CD14-positive monocyte (primary cell): ENCODE results near the gene AXIN1. TPM values are rescaled to one million over a fixed set of nuclear protein-coding genes. Genes with fewer than 3 reads are reported as not detected.
A peak's percentile ranks its signal among the peaks of the same experiment; 100 is the strongest.

ENCODE experiments used
- DNase-seq, 3 donors: peaks; one replicate each; pipeline ENCODE4 v3.0.0-alpha.2; 2011 to 2022
- H2AFZ ChIP-seq: 2 replicates; pipeline ENCODE4 v1.6.0; 2012; ENCODE audit warnings: mild to moderate bottlenecking, low read depth, low read length, inconsistent platforms; ENCODE audit not compliant: insufficient read depth, poor library complexity, severe bottlenecking
- H3K27ac ChIP-seq, 2 donors: 1 replicate in 1 of 2; 2 replicates in 1 of 2; pipeline ENCODE4 v1.5.1; 2012 to 2013; ENCODE audit warnings: low read length in 2 of 2, control low read depth in 1 of 2, inconsistent platforms in 1 of 2, low read depth in 1 of 2, mild to moderate bottlenecking in 1 of 2
- H3K27me3 ChIP-seq, 2 donors: one replicate each; pipeline versions ENCODE4 v1.6.0 to v1.6.1; 2011 to 2013; ENCODE audit warnings: low read length in 2 of 2; ENCODE audit not compliant: control insufficient read depth in 2 of 2, insufficient read depth in 2 of 2
- H3K36me3 ChIP-seq, 2 donors: replicated peaks in 1 of 2; 1 replicate in 1 of 2; 2 replicates in 1 of 2; pipeline versions ENCODE4 v1.5.1 to v1.6.1; 2012 to 2013; ENCODE audit warnings: low read length in 2 of 2, control low read depth in 1 of 2, inconsistent platforms in 1 of 2, mild to moderate bottlenecking in 1 of 2; ENCODE audit not compliant: insufficient read depth in 2 of 2, control insufficient read depth in 1 of 2
- H3K4me1 ChIP-seq, 2 donors: 1 replicate in 1 of 2; 2 replicates in 1 of 2; pipeline versions ENCODE4 v1.5.1 to v1.6.1; 2012 to 2013; ENCODE audit warnings: low read length in 2 of 2, control low read depth in 1 of 2, inconsistent platforms in 1 of 2, mild to moderate bottlenecking in 1 of 2, moderate library complexity in 1 of 2; ENCODE audit not compliant: insufficient read depth in 2 of 2, control insufficient read depth in 1 of 2
- H3K4me2 ChIP-seq: replicated peaks from 2 replicates; pipeline ENCODE3; 2012; ENCODE audit warnings: low read length, moderate library complexity, mild to moderate bottlenecking; ENCODE audit not compliant: poor library complexity, severe bottlenecking; ENCODE audit errors: extremely low read depth
- H3K4me3 ChIP-seq, 3 experiments: fragments of 200-600 bp in 1 of 3; sonication (generic) in 1 of 3; replicated peaks in 1 of 3; 1 replicate in 2 of 3; 2 replicates in 1 of 3; pipeline ENCODE4 v1.5.1; 2011 to 2013; ENCODE audit warnings: low read length in 3 of 3, mild to moderate bottlenecking in 3 of 3, control low read depth in 2 of 3, low read depth in 2 of 3, inconsistent platforms in 1 of 3, moderate library complexity in 1 of 3
- H3K79me2 ChIP-seq: 2 replicates; pipeline ENCODE4 v1.6.0; 2012; ENCODE audit warnings: mild to moderate bottlenecking, control low read depth, inconsistent platforms, low read length, moderate library complexity; ENCODE audit not compliant: insufficient read depth
- H3K9ac ChIP-seq: 2 replicates; pipeline ENCODE4 v1.6.0; 2017; ENCODE audit warnings: low read length, mild to moderate bottlenecking; ENCODE audit not compliant: insufficient read depth, poor library complexity, severe bottlenecking
- H3K9me3 ChIP-seq, 2 donors: replicated peaks in 1 of 2; 1 replicate in 1 of 2; 2 replicates in 1 of 2; pipeline versions ENCODE4 v1.5.1 to v1.6.1; 2012 to 2013; ENCODE audit warnings: low read length in 2 of 2, control low read depth in 1 of 2; ENCODE audit not compliant: control insufficient read depth in 1 of 2, insufficient read depth in 1 of 2
- H4K20me1 ChIP-seq: 2 replicates; pipeline ENCODE4 v1.6.0; 2012; ENCODE audit warnings: mild to moderate bottlenecking, low read length, control low read depth, moderate library complexity; ENCODE audit not compliant: insufficient read depth
- H3K27ac Mint-ChIP-seq, 7 donors: one replicate each; pipeline ENCODE4 v1.8.0; 2020; ENCODE audit warnings: mild to moderate bottlenecking in 7 of 7, mixed read lengths in 7 of 7, moderate library complexity in 6 of 7, inconsistent platforms in 2 of 7
- H3K27me3 Mint-ChIP-seq, 3 donors: one replicate each; pipeline ENCODE4 v1.8.0; 2021 to 2022; ENCODE audit warnings: low read depth in 3 of 3, mild to moderate bottlenecking in 3 of 3, mixed read lengths in 3 of 3, moderate library complexity in 3 of 3, inconsistent platforms in 1 of 3
- H3K36me3 Mint-ChIP-seq, 2 donors: one replicate each; pipeline ENCODE4 v1.8.0; 2020; ENCODE audit warnings: mixed read lengths in 2 of 2, inconsistent platforms in 1 of 2, mild to moderate bottlenecking in 1 of 2
- H3K4me1 Mint-ChIP-seq: one replicate; pipeline ENCODE4 v1.8.0; 2020; ENCODE audit warnings: mild to moderate bottlenecking, mixed read lengths
- H3K4me3 Mint-ChIP-seq, 2 donors: one replicate each; pipeline ENCODE4 v1.8.0; 2020; ENCODE audit warnings: mild to moderate bottlenecking in 2 of 2, mixed read lengths in 2 of 2, moderate library complexity in 1 of 2
- H3K9me3 Mint-ChIP-seq, 7 donors: one replicate each; pipeline ENCODE4 v1.8.0; 2020 to 2022; ENCODE audit warnings: mixed read lengths in 7 of 7, mild to moderate bottlenecking in 6 of 7, moderate library complexity in 6 of 7, inconsistent platforms in 2 of 7
- WGBS: methylation state at CpG from one replicate; pipeline ENCODE4 v1.1.5; 2013; ENCODE audit warnings: missing lambda C conversion rate; ENCODE audit not compliant: insufficient coverage; 5-methylcytosine and 5-hydroxymethylcytosine counted together
- intact Hi-C, 2 donors: fragments of 100-400 bp; cut with micrococcal nuclease; formaldehyde crosslinking; loops; one replicate each; pipeline versions ENCODE4 v1.15.0 to v1.15.1; 2023
- polyA plus RNA-seq, 3 donors: library from polyadenylated mRNA; depleted of rRNA in 1 of 3; unstranded in 2 of 3; stranded (reverse) in 1 of 3; fragments of 300-500 nt in 2 of 3; fragments of >200 nt in 1 of 3; fragmentation: Illumina TruSeq in 2 of 3; gene quantifications; 1 replicate in 2 of 3; 2 replicates in 1 of 3; pipeline ENCODE4 v1.2.3, GENCODE V29; 2012 to 2021
- TF ChIP-seq, protein P1 (sequence below): fragments of 200-600 bp; IDR thresholded peaks from one replicate; pipeline ENCODE4 v1.8.0; 2022; ENCODE audit warnings: antibody characterized with exemption, mild to moderate bottlenecking

AXIN1 gene
- polyA plus RNA-seq, 3 donors: 0.30 to 20.9 (median 0.74) TPM

DNA sequence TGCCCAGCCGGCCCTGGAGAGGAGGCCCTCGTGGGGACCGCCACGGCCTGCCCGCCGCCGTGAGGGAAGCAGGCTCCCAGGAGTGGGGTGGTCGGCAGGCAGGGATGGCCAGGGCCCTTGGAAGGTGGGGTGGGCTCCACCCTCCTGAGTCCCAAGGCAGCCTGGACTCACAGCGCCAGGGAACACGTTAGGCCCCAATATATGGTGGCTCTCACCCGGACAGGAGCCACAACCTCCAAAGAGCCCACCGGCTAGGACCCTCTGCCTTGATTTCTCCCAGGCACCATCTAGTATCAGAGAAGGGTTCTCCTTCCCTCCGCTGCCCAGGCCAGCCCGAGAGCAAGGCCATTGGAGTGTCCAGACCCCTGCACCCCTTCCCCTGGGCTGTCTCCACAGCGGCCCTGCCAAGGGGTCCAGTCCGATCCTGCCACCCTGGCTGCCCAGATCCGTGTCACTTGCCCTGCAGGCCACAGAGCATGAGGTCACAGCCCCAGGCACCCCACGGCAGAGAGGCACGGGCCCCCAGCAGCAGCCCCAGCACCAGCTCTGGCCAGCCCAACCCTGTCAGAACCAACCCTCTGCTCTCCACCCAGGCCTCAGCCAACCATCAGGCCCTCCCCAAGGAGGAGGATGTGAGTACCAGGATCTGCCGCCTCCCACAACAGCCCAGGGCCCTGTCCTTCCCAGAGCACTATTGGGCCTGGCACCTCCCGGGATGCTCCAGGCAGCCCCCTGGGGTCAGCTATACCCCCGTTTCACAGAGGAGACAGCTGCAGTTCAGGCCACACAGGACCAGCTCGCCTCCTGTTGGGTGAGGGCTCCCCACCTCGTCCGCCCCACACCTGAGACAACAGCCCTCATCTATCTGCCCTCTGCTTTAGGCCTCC, 1.1 kb upstream of the AXIN1 start:
- Histone ChIP-seq H3K36me3 (peaks cover 0 to 2% of the 10 kb centered on the region in 2 donors), H3K27ac (no peak overlapping the region), H3K4me1 (peaks cover 12 to 20% of the 10 kb centered on the region in 2 donors), H3K27me3 (no peaks in the 10 kb centered on the region), H3K4me2 (peak overlapping the region; percentile 71), H2AFZ (peak overlapping the region; percentile 44), H3K9me3 (no peaks in the 10 kb centered on the region), H3K4me3 (peak overlapping the region; percentile 24 to 68 (median 30)), H3K9ac (no peak overlapping the region), H4K20me1 (peaks cover 21% of the 10 kb centered on the region), H3K79me2 (peaks cover 33% of the 10 kb centered on the region)
- TF ChIP-seq, protein P1, sequence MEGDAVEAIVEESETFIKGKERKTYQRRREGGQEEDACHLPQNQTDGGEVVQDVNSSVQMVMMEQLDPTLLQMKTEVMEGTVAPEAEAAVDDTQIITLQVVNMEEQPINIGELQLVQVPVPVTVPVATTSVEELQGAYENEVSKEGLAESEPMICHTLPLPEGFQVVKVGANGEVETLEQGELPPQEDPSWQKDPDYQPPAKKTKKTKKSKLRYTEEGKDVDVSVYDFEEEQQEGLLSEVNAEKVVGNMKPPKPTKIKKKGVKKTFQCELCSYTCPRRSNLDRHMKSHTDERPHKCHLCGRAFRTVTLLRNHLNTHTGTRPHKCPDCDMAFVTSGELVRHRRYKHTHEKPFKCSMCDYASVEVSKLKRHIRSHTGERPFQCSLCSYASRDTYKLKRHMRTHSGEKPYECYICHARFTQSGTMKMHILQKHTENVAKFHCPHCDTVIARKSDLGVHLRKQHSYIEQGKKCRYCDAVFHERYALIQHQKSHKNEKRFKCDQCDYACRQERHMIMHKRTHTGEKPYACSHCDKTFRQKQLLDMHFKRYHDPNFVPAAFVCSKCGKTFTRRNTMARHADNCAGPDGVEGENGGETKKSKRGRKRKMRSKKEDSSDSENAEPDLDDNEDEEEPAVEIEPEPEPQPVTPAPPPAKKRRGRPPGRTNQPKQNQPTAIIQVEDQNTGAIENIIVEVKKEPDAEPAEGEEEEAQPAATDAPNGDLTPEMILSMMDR: no peak
- Mint-ChIP-seq H3K36me3 (peaks cover 8 to 12% of the 10 kb centered on the region in 2 donors), H3K27me3 (peaks cover 0 to 4% (median 3%) of the 10 kb centered on the region in 3 donors), H3K4me1 (peaks cover 27% of the 10 kb centered on the region), H3K27ac (peak overlapping the region in 3 of 7 donors; percentile 16 to 70 (median 61)), H3K9me3 (peaks cover 0 to 2% (median 0%) of the 10 kb centered on the region in 7 donors), H3K4me3 (no peak overlapping the region)
- intact Hi-C loops: loop anchor here (2.0 to 5.0 kb wide), 4 partner anchors 29 to 126 kb away; partner anchors contain the start of genes FAM234A (in 1 of the 2) and LUC7L (in 1 of the 2)
- DNase-seq: no peak
- 72% methylated on average over 21 of the region's 25 CpGs for WGBS

DNA sequence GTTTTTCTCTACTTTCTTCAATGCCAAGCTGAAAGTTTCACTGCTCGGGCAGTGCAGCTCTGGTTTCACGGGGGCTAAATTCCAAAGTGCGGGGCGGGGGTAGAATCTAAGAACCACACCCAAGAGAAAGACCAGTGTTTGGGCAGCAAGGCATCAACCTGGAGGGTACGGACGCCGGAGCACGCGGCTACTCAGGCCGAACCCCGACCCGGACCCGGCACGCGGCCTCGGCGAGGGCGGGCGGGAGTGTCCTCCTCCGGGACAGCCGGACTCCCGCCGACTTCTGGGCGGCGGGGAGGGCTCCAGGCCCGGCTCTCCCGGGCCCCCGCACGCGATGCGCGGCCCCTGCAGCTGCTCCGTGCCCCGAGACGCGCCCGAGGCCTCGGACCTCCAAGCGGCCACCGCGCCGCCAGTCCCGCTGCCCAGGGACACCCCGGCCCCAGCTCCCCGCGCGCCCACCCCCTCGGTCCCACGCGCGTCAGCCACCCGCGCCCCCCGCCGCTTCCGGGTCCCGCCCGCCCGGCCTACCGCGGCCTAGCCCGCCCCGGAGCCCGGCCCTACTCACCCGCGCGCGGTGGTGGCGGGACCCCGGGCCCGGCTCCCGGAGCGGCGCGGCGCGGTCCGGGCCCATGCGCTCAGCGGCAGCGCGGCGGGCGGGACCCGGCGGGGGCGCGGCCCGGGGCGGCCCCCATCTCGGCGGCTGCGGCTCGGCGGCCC, 561 bp downstream of the AXIN1 start:
- H3K4me1 ChIP-seq: peaks cover 12 to 25% of the 10 kb centered on the region in 2 donors
- H3K36me3 Mint-ChIP-seq: peaks cover 11 to 24% of the 10 kb centered on the region in 2 donors
- H3K9ac ChIP-seq: peak overlapping the region; percentile 81
- H3K79me2 ChIP-seq: peaks cover 49% of the 10 kb centered on the region
- peak overlapping the region in 1 of 2 donors; percentile 56 for H3K27ac ChIP-seq
- peak in 1 of 3 donors; percentile 4 for DNase-seq
- H3K4me3 ChIP-seq: peak overlapping the region; percentile 51 to 79 (median 73)
- peaks cover 37% of the 10 kb centered on the region for H3K4me1 Mint-ChIP-seq
- peaks cover 5 to 10% of the 10 kb centered on the region in 2 donors for H3K36me3 ChIP-seq
- H3K27me3 ChIP-seq: no peaks in the 10 kb centered on the region
- peak overlapping the region; percentile 88 for H3K4me2 ChIP-seq
- peaks cover 0 to 4% (median 3%) of the 10 kb centered on the region in 3 donors for H3K27me3 Mint-ChIP-seq
- TF ChIP-seq, protein P1: no peak
- H3K9me3 ChIP-seq: no peaks in the 10 kb centered on the region
- WGBS: under 1% methylated on average over 93 of the region's 95 CpGs
- intact Hi-C loops: loop anchor here (2.0 to 5.0 kb wide), 4 partner anchors 31 to 125 kb away; partner anchors contain the start of genes FAM234A (in 1 of the 2) and LUC7L (in 1 of the 2)
- peak overlapping the region; percentile 56 for H2AFZ ChIP-seq
- H4K20me1 ChIP-seq: peaks cover 38% of the 10 kb centered on the region
- peak overlapping the region; percentile 84 to 87 for H3K4me3 Mint-ChIP-seq
- peaks cover 0 to 2% (median 0%) of the 10 kb centered on the region in 7 donors for H3K9me3 Mint-ChIP-seq
- peak overlapping the region in 5 of 7 donors; percentile 56 to 82 (median 76) for H3K27ac Mint-ChIP-seq
